Activated B cell treated with CpG ODN at 0.5 μM for 24 hours (primary cell): ENCODE results near the gene CCK. TPM values are rescaled to one million over a fixed set of nuclear protein-coding genes. Genes with fewer than 3 reads are reported as not detected.

ENCODE experiments used
- ATAC-seq: fragments of 200-7000 bp; cut with Tn5 transposase; one replicate; pipeline ENCODE4 v1.10.0; 2021; ENCODE audit warnings: low read depth, mild to moderate bottlenecking, moderate library complexity
- CTCF ChIA-PET: fragments of 350-600 bp; sonication (Branson Sonifier 250); formaldehyde crosslinking; loops from one replicate; lab custom pipeline; 2021; ENCODE audit warnings: antibody characterized with exemption; lab: Charles Lee
- POLR2A ChIA-PET: fragments of 350-600 bp; sonication (Branson Sonifier 250); formaldehyde crosslinking; loops from one replicate; lab custom pipeline; 2021; ENCODE audit warnings: antibody characterized with exemption; lab: Charles Lee
- DNase-seq: peaks from one replicate; pipeline ENCODE4 v3.0.0; 2022
- H3K27ac Mint-ChIP-seq: one replicate; pipeline ENCODE4 v1.8.0; 2020; ENCODE audit warnings: mixed read lengths
- H3K27me3 Mint-ChIP-seq: one replicate; pipeline ENCODE4 v1.8.0; 2021; ENCODE audit warnings: mixed read lengths
- H3K36me3 Mint-ChIP-seq: one replicate; pipeline ENCODE4 v1.8.0; 2021; ENCODE audit warnings: low read depth, mixed read lengths
- H3K4me1 Mint-ChIP-seq: one replicate; pipeline ENCODE4 v1.8.0; 2021; ENCODE audit warnings: mixed read lengths
- H3K4me3 Mint-ChIP-seq: one replicate; pipeline ENCODE4 v1.8.0; 2020; ENCODE audit warnings: mild to moderate bottlenecking, mixed read lengths
- H3K9me3 Mint-ChIP-seq: one replicate; pipeline ENCODE4 v1.8.0; 2020; ENCODE audit warnings: mixed read lengths
- CTCF ChIP-seq: fragments of 200-600 bp; IDR thresholded peaks from one replicate; pipeline ENCODE4 v1.8.0; 2022; ENCODE audit warnings: antibody characterized with exemption, mild to moderate bottlenecking
- intact Hi-C: fragments of 100-400 bp; cut with micrococcal nuclease; formaldehyde crosslinking; loops from one replicate; pipeline ENCODE4 v1.15.1; 2024
- total RNA-seq: library from RNA; stranded (reverse); gene quantifications from 2 replicates; pipeline ENCODE4 v1.2.3, GENCODE V29; 2022

The CCK gene
- not detected in 2 replicates for total RNA-seq

DNA sequence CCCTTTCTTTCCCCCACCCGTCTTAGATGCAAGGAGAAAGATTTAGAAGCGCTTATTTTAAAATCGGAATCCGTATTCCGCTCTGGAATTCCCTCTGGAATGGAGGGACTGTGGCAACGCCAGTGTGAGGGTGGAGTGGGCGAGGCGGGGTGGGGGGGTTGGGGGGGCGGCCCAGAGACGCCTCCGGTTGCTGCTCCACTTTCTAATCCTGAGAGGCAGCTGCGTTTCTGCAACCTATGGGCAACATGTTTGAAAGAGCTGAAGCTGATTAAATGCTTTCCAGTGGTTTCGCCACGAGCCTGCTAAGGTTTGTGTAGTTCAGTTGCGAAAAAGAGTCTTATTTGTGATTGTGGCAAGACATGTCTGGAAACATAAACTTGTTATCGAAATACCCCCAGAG lies at the start of gene CCK:
TSS of gene CCK (minus strand) at position 101 of the 400 bp plus-strand sequence. CDS start 2,555 bp downstream, outside the sequence.
- Mint-ChIP-seq H3K27me3 (peaks cover 67% of the 10 kb centered on the region), H3K9me3 (no peaks in the 10 kb centered on the region), H3K4me1 (peaks cover 10% of the 10 kb centered on the region), H3K27ac (no peak within 1 kb of the TSS), H3K36me3 (no peaks in the 10 kb centered on the region), H3K4me3 (no peak within 1 kb of the TSS)
- intact Hi-C loops, result no loop called here
- ATAC-seq (no peak), DNase-seq (no peak)
- CTCF ChIA-PET, result no interaction called here
- TF ChIP-seq CTCF, result no peak
- POLR2A ChIA-PET, result no interaction called here

GRCh38 chr3:42314411-42314810 lies 48.4 kb upstream of the CCK start:
- no peaks in the 10 kb centered on the region for H3K4me1 Mint-ChIP-seq
- ATAC-seq, result no peak
- H3K27me3 Mint-ChIP-seq, result peaks cover 2% of the 10 kb centered on the region
- H3K4me3 Mint-ChIP-seq, result no peak overlapping the region
- no peak for TF ChIP-seq CTCF
- intact Hi-C loops, result no loop called here
- H3K36me3 Mint-ChIP-seq, result peaks cover 2% of the 10 kb centered on the region
- no peak for DNase-seq
- H3K27ac Mint-ChIP-seq, result no peak overlapping the region
- ChIA-PET CTCF (no interaction called here), POLR2A (no interaction called here)
- peaks cover 25% of the 10 kb centered on the region for H3K9me3 Mint-ChIP-seq

DNA sequence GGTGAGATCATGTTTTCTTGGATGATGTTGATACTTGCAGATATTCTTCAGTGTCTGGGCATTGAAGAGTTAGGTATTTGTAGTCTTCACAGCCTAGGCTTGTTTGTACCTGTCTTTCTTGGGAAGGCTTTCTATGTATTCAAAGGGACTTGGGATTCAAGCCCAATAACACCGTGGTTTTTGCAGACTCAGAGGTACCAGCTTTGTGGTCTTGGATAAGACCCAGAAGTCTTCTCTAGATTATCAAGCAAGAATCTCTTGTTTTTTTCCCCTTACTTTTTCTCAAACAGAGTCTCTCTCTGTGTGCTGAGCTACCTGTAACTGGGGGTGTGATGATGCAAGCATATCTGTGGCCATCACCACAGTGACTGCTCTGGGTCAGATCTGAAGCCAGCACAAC lies 42.7 kb upstream of the CCK start:
- ATAC-seq (no peak), DNase-seq (no peak)
- Mint-ChIP-seq H3K4me1 (peaks cover 18% of the 10 kb centered on the region), H3K9me3 (peaks cover 8% of the 10 kb centered on the region), H3K4me3 (no peak overlapping the region), H3K27ac (no peak overlapping the region), H3K27me3 (no peaks in the 10 kb centered on the region), H3K36me3 (peaks cover 2% of the 10 kb centered on the region)
- TF ChIP-seq CTCF, result no peak
- intact Hi-C loops, result no loop called here
- ChIA-PET POLR2A (no interaction called here), CTCF (interaction anchor here (1.3 kb wide), 1 partner anchor 118 kb away, joined by 3 read pairs; no protein-coding TSS in a partner anchor)

DNA sequence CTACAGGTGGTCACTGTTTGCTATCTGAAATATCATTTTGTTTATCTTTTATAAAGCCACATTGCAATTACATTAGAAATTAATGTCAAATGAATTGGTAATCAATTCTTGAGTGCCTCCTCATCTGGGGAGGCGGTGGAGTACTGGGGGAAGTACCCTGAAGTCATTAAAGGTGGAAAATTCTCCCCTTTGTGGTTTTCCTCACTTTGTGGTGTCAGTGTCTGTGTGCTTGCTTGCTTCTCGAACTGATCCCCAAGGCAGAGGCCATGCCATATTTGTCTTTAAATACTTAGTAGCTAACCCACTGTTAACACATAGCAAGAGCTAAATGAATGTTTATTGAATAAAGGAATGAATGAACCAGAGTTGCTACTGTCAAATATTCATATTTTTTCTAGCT lies 40.5 kb upstream of the CCK start:
- peaks cover 39% of the 10 kb centered on the region for H3K4me1 Mint-ChIP-seq
- no peak overlapping the region for H3K4me3 Mint-ChIP-seq
- DNase-seq (no peak), ATAC-seq (no peak)
- ChIA-PET CTCF (no interaction called here), POLR2A (no interaction called here)
- no peaks in the 10 kb centered on the region for H3K27me3 Mint-ChIP-seq
- TF ChIP-seq CTCF, result no peak
- no peak overlapping the region for H3K27ac Mint-ChIP-seq
- H3K36me3 Mint-ChIP-seq, result no peaks in the 10 kb centered on the region
- intact Hi-C loops, result no loop called here
- H3K9me3 Mint-ChIP-seq, result peaks cover 7% of the 10 kb centered on the region

DNA sequence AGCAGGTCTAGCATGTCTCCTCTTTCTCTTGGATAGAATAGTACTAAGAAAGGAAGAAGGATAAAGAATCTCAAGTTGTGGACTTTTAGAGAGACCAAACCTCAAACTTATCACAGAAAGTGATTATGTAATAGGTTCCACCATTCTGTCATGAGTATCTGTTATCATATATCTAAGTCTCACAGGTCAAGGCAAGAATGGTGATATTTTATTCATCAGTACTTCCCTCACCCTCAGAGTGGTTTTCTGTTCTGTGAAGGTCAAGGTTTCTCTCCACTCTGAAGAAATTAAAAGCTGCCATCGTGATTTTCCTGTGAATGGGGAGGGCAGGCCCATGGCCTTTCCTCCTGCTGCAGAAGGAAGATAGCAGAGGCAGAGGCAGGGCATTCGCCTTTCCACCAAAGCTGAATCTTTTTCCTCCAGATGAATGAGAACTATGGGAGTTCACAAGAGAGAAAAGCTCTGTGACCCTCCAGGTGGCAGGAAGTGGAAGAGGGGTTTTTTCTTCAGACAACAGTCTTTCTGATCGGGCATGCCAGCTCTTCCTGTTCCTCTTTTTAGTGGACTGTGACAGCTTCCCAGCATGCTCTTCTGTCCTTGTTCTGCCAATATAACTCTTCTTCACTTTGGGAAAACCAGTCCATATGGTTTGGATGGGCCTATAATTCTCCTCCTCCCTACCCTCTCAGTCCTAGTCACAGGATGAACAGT lies 37.1 kb upstream of the CCK start:
- ChIA-PET POLR2A (interaction anchor here (0.8 to 0.9 kb wide), 2 partner anchors 187 to 341 kb away, joined by 3 read pairs; partner anchors contain the start of gene ULK4), CTCF (no interaction called here)
- intact Hi-C loops, result no loop called here
- peak; percentile 77 for ATAC-seq
- DNase-seq, result no peak
- Mint-ChIP-seq H3K9me3 (peaks cover 7% of the 10 kb centered on the region), H3K4me3 (peak overlapping the region; percentile 67), H3K4me1 (peaks cover 40% of the 10 kb centered on the region), H3K27ac (peak overlapping the region; percentile 94), H3K36me3 (no peaks in the 10 kb centered on the region), H3K27me3 (no peaks in the 10 kb centered on the region)
- no peak for TF ChIP-seq CTCF
